ENCODE data around the gene SAMD3.

- TF ChIP-seq CTCF (IDR thresholded peaks at IDR 0.05) (no peak), POLR2AphosphoS5 (IDR thresholded peaks at IDR 0.05) (no peak), POLR2A (IDR thresholded peaks at IDR 0.05) (no peak)
These were observed 22.0 kb upstream of the SAMD3 start for GRCh38 chr6:130244728-130245127.

Data from transverse colon (tissue), 4 donors.